GM12875 (cell line): Measurements from ENCODE around the gene KCNJ6.

Experiments
- H3K4me3 ChIP-seq: one replicate; pipeline ENCODE4 v1.5.1; 2011; ENCODE audit warnings: low read depth, low read length, control low read depth
- TF ChIP-seq, protein P1 (sequence below): IDR thresholded peaks from 2 replicates; pipeline ENCODE4 v1.5.1; 2011; ENCODE audit warnings: low read depth, mild to moderate bottlenecking, control low read depth, inconsistent platforms, low read length, moderate library complexity, borderline replicate concordance; ENCODE audit not compliant: insufficient read depth

Gene KCNJ6

DNA sequence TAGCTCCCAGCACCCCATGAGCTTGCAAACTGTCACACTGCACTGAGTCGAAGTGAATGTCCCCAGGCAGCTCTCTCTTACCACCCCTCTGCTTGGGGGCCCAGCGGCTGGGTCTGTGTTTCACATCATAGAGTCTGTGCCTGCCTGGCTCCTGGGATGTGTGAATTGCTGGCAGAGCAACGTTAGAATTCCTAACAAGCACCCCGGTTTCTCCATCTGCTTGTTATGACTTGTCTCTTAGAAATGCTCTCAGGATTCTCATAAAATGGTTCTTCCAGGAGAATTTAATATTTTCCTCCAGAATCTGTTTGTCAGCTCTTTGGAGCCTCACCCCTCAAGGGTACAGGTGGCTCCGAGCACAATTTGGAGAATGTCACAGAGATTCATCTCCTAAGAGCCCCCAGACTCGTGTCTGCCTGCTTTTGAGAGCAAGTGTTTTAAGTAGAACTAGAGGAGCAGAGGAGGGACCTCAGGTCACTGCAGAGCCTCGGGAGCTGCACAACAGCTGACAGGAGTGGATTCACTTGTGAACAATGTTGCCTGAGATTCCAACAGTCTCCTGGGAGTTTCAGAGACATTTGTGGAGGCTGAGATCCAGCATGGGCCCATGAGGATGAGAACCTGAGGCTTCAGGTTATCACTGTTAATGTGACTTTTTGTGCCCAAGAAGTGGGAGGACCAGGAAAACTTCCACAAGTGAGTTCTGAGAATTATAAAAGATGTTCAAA, 131.5 kb downstream of the KCNJ6 start:
- TF ChIP-seq, protein P1, sequence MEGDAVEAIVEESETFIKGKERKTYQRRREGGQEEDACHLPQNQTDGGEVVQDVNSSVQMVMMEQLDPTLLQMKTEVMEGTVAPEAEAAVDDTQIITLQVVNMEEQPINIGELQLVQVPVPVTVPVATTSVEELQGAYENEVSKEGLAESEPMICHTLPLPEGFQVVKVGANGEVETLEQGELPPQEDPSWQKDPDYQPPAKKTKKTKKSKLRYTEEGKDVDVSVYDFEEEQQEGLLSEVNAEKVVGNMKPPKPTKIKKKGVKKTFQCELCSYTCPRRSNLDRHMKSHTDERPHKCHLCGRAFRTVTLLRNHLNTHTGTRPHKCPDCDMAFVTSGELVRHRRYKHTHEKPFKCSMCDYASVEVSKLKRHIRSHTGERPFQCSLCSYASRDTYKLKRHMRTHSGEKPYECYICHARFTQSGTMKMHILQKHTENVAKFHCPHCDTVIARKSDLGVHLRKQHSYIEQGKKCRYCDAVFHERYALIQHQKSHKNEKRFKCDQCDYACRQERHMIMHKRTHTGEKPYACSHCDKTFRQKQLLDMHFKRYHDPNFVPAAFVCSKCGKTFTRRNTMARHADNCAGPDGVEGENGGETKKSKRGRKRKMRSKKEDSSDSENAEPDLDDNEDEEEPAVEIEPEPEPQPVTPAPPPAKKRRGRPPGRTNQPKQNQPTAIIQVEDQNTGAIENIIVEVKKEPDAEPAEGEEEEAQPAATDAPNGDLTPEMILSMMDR = no peak
- H3K4me3 ChIP-seq = no peak overlapping the region

GRCh38 chr21:37783016-37783415, 133.2 kb downstream of the KCNJ6 start:
- TF ChIP-seq, protein P1 = no peak
- no peak overlapping the region for H3K4me3 ChIP-seq

DNA sequence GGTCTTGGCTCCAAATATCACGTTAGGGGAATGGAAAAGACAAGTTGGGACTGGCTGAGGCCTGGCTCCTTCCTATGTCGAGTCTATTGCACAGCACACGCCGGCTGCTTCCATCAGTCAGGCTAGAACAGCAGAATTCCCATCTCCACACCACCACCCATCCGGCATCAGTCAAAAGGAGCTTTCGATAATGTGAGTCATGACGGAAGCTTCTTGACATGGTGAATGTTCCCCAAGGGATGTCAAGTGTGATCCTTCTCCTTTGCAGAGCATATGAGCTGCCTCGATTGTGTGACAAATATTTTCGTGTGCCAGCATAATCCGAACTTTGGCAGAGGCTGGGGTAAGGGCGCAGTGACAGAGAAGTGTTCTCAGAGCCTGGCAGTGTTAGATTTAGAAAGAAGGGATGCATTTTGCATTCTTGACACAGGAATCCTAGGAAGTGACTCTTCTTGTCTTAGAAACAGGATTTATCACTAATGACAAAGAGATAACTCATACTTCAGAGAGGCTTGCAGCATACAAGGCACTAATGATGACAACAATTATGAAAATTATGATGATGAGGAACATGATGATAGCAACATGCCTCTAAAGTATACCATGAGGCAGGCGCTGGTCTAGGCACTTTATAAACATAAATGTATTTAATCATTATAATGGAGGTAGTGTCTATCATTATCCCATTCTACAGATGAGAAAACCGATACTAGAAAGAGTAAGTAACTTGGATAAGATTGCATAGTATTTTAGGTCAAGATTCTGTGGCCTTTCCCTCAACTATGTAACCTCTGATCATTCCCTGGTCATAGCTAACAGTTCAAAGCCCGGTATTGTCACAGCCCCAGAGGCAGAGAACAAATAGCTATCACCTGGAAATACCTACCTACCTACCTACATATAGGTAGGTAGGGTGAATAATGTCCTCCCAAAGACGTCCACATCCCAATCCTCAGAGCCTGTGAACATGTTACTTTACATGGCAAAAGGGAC, 135.0 kb downstream of the KCNJ6 start:
- TF ChIP-seq, protein P1 = no peak
- H3K4me3 ChIP-seq = no peak overlapping the region

GRCh38 chr21:37771181-37771580, 145.1 kb downstream of the KCNJ6 start:
- H3K4me3 ChIP-seq = no peak overlapping the region
- TF ChIP-seq, protein P1 = no peak

DNA sequence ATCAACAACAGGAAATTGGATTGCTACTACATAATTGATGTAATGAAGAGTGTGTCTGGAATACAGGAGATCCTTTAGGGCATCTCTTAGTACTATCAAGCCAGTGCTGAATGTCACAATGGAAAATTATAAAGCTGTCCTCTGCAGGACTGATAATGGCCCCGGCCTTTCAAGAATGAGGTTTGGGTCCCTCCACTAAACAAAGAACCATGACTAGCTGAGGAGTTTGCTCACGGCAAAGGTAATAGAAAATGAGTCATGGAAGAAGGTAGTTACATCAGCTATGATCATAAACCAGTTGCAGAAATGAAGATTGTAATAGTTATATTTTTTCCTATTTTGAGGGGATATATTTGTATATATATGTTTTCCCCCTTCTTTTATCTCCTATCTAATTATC, 145.8 kb downstream of the KCNJ6 start:
- TF ChIP-seq, protein P1 = no peak
- H3K4me3 ChIP-seq = no peak overlapping the region

GRCh38 chr21:37769656-37770055, 146.6 kb downstream of the KCNJ6 start:
- H3K4me3 ChIP-seq = no peak overlapping the region
- TF ChIP-seq, protein P1 = no peak
